Hematopoietic multipotent progenitor cell treated with erythropoietin and hydrocortisone succinate and interleukin-3 and kit ligand, for 15 days (in vitro differentiated cells): ENCODE results near the gene KLHL1.

Source experiments
- DNase-seq: peaks from one replicate; pipeline ENCODE4 v3.0.0-alpha.2; 2015; ENCODE audit warnings: low spot score

Gene KLHL1

DNA sequence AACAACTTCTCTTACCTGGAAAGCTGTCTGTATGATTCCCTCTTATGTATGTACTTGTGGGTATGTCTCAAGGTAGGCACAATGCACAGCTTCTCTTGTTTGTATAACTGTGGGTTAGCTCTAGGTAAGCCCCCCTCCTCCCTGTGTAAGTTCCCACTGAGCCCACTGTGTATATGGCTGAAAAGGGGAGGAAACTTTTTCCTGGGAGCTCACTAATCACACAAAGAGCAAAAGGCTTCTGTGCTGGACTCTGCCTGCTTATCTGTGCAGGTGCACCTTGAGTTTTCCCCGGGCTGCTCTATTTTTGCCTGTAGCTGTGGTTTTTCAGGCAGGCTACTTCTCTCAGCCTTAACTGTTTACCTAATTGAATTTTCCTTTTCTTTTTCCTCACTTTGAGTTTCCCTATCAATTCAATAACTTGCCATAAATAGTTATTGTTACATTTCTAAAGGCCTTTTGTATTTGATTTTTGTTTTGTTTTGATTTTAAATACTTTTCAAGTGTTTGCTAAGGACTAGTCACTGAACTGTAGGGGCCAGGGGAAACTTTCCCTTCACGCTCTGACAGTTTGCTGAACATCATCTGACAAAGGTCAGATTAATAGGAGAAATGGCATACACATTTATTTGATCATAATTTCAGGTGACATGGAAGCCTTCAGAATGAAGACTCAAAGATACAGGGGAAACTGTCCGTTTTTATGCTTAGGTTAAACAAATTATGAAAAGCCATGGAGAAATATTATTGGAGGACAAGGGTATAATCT is 424.1 kb downstream of the KLHL1 start:
- no peak for DNase-seq

DNA sequence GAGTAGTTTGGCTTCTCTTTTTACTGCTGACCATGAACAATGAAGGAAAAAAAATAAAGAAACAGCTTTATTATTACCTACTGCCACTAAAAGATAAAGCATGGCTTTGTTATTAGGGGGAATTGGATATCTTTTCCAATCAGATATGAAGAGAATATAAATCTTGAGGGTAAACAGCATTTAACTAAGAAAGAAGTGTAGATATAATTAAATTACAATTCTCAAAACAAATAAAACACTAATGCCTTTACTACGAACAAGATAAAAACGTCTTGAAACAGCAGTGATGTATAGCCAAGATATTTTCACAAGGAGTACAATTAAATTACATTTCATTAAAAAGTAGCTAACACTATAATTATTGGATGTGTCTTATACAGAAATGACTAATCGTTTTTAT is 426.5 kb downstream of the KLHL1 start:
- DNase-seq, result no peak

DNA sequence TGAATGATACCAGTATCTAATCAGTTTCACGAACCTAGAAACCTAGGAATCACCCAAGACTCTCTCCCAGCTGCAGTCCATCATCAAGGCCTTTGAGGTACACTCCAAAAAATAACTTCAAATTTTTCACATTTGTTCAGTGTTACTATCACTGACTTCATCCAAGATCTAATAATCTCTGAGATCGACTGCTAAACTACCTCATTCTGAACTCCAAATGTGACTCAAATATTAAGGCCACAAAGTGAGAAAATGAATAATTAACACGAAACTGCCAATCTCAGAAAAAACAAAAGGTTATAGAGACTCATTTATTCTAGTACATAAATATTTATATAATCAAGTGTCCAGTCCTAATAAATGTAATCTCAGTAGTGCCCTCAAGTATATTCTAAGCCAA is 430.9 kb downstream of the KLHL1 start:
- no peak for DNase-seq

DNA sequence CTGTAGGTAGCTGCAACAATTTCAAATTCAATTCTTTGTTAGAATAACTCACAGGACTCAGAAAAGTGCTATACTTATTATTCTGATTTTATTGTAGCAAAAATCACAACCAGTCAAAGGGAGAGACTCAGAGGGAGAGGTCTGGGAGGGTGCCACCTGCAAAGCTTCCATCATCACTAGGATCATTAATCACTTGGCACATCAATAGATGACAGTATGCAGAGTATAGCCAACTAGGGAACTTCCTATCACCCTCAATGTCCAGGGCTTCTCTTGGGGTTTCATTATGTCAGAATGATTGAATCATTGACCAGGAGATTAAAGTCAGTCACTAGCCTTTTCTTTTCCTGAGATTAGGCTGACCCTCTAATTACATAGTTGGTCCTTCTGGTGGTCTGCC is 432.0 kb downstream of the KLHL1 start:
- no peak for DNase-seq

DNA sequence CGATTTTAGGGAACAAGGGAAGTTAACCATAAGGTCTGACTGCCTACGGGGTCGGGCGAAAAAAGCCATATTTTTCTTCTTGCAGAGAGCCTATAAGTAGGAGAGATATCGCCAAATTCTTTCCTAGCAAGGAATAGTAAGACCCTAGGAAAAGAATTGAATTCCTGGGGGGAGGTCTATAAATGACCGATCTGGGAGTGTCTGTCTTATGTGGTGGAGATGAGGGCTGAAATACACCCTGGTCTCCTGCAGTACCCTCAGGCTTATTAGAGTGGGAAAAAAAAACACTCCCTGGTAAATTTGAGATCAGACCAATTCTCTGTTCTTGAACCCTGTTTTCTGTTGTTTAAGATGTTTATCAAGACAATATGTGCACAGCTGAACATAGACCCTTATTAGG is 448.1 kb downstream of the KLHL1 start:
- no peak for DNase-seq

DNA sequence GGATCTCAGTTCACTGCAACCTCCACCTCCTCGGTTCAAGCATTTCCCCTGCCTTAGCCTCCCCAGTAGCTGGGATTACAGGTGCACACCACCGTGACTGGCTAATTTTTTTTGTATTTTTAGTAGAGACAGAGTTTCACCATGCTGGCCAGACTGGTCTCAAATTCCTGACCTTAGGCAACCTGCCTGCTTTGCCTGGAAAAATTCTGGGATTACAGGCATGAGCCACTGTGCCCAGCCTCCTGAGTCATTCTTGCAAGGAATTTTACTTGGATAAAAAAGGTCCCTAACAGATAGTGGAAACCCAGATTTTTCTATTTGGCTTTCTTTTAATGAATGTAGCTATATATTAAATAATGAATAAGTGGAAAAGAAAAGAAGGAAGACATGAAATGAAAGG is 450.6 kb downstream of the KLHL1 start:
- DNase-seq, result no peak

DNA sequence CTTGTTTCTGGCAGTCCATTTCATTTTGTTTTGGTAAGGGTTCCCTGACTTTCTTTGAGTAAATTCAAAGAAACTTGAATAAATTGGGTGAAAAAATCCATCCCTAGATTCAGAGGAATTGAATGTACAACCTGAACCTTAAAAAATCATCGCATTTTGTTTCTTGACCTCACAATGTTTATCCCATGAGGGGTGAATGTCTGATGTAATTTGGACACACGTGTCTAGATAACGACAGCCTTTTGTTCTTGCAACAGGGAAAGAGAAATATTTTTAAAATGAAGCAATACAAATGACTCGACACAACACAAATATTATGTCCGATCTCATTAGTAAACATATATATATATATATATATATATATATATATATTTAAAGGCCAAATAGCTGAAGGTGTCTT is 453.9 kb downstream of the KLHL1 start:
- no peak for DNase-seq
